GM12891 (cell line): ENCODE data around the gene ELL.

Experiments
- PAX5 ChIP-seq: IDR thresholded peaks from 2 replicates; pipeline ENCODE4 v1.6.1; 2011; ENCODE audit warnings: low read length, moderate library complexity, mild to moderate bottlenecking; ENCODE audit not compliant: insufficient read depth, severe bottlenecking
- POLR2A ChIP-seq: IDR thresholded peaks from 2 replicates; pipeline ENCODE4 v1.6.1; 2011; ENCODE audit warnings: low read depth, low read length, control low read depth
- POLR2AphosphoS5 ChIP-seq: IDR thresholded peaks from 2 replicates; pipeline ENCODE4 v1.6.1; 2011; ENCODE audit warnings: low read depth, low read length, control low read depth
- POU2F2 ChIP-seq: IDR thresholded peaks from 2 replicates; pipeline ENCODE4 v1.6.1; 2011; ENCODE audit warnings: low read depth, mild to moderate bottlenecking, control low read depth, low read length, moderate library complexity
- SPI1 ChIP-seq: IDR thresholded peaks from 2 replicates; pipeline ENCODE4 v1.6.1; 2011; ENCODE audit warnings: low read depth, low read length, control low read depth
- TAF1 ChIP-seq: IDR thresholded peaks from 2 replicates; pipeline ENCODE4 v1.6.1; 2011; ENCODE audit warnings: low read depth, low read length, control low read depth

DNA sequence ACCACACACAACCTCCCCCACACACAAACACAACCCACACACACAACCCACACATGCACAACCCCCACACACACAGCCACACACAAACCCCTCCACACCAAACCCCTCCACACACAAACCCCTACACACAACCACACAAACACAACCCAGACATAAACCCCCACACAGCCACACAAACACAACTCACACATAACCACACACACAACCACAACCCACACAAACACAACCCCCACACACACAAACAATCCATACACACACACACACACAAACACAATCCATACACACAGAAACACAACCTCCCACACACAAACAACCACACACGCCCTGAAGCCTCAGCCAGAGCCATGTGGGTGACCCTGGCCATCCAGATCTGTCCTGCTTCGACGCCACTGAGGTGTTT, 53.9 kb downstream of the ELL start:
- TF ChIP-seq POLR2A = no peak
- no peak for TF ChIP-seq POU2F2
- no peak for TF ChIP-seq POLR2AphosphoS5
- no peak for TF ChIP-seq TAF1
- no peak for TF ChIP-seq SPI1
- TF ChIP-seq PAX5 = no peak
